Activated CD8-positive, alpha-beta T cell treated with anti-CD3 and anti-CD28 coated beads, Interleukin-2, amount 10 ng/mL, durations not matched to agents 7 days and 5 days (primary cell): ENCODE measurements around the gene GPA33. TPM values are rescaled to one million over a fixed set of nuclear protein-coding genes. Genes with fewer than 3 reads are reported as not detected.
A peak's percentile ranks its signal among the peaks of the same experiment; 100 is the strongest.

Experiments
- ATAC-seq: fragments of 150-1000 bp; cut with Tn5 transposase; one replicate; pipeline ENCODE4 v1.10.0; 2021; ENCODE audit warnings: moderate library complexity
- CTCF ChIA-PET: fragments of 350-600 bp; sonication (Branson Sonifier 250); formaldehyde crosslinking; loops from one replicate; lab custom pipeline; 2021; ENCODE audit warnings: antibody characterized with exemption; lab: Charles Lee
- POLR2A ChIA-PET: fragments of 350-600 bp; sonication (Branson Sonifier 250); formaldehyde crosslinking; loops from one replicate; lab custom pipeline; 2021; ENCODE audit warnings: antibody characterized with exemption; lab: Charles Lee
- DNase-seq: peaks from one replicate; pipeline ENCODE4 v3.0.0-alpha.2; 2020
- H3K27ac Mint-ChIP-seq: one replicate; pipeline ENCODE4 v1.8.0; 2021; ENCODE audit warnings: mild to moderate bottlenecking, mixed read lengths
- H3K27me3 Mint-ChIP-seq: one replicate; pipeline ENCODE4 v1.8.0; 2021; ENCODE audit warnings: low read depth, mixed read lengths
- H3K36me3 Mint-ChIP-seq: one replicate; pipeline ENCODE4 v1.8.0; 2021; ENCODE audit warnings: low read depth, mixed read lengths
- H3K4me1 Mint-ChIP-seq: one replicate; pipeline ENCODE4 v1.8.0; 2021; ENCODE audit warnings: low read depth, mixed read lengths
- H3K4me3 Mint-ChIP-seq: one replicate; pipeline ENCODE4 v1.8.0; 2021; ENCODE audit warnings: mild to moderate bottlenecking, mixed read lengths
- H3K9me3 Mint-ChIP-seq: one replicate; pipeline ENCODE4 v1.8.0; 2022; ENCODE audit warnings: mixed read lengths; ENCODE audit not compliant: insufficient read depth
- total RNA-seq, 2 experiments: library from RNA; stranded (reverse); gene quantifications; one replicate each; pipeline ENCODE4 v1.2.3, GENCODE V29; 2021

GPA33 gene
- total RNA-seq, 2 experiments from 2014 or later: 0.16 to 0.24 TPM

- H3K36me3 Mint-ChIP-seq: no peaks in the 10 kb centered on the region
- no peaks in the 10 kb centered on the region for H3K9me3 Mint-ChIP-seq
- no peaks in the 10 kb centered on the region for H3K4me1 Mint-ChIP-seq
- no peak for DNase-seq
- H3K4me3 Mint-ChIP-seq: no peak overlapping the region
- ChIA-PET POLR2A (no interaction called here), CTCF (interaction anchor here (1.3 to 3.4 kb wide), 4 partner anchors 25 to 174 kb away, joined by 3 to 10 read pairs (median 4); no protein-coding TSS in a partner anchor)
- H3K27me3 Mint-ChIP-seq: peaks cover 10% of the 10 kb centered on the region
- no peak for ATAC-seq
- H3K27ac Mint-ChIP-seq: no peak overlapping the region
These were observed 6.3 kb downstream of the GPA33 start for GRCh38 chr1:167083871-167084270.

DNA sequence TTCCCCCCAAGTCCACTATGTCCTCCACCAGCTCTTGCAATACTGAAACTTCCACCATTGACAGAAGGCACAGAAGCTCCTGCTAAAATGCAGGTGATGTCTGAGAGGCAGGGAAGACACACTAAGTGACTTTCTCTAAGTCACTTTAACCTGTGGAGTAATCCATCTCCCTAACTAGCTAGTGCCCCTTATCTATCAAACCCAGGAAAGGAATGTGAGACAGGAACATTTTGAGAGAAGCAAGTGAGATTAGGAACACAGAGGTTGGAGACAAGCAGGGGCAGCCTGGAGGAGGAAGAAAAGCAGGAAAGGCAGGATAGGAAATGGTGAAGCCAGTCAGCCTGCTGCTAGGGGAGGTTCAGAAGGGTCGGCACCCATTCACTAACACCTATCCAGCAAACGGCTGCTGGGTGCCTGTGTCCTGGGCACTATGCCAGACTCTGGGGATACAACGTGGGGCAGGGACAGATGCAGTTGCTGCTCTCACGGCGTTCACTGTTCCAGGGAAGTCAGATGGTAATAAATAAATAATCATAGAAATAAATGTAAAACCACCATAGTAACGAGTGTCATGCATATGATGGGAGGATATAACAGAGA lies 7.0 kb downstream of the GPA33 start:
- no peak overlapping the region for H3K27ac Mint-ChIP-seq
- CTCF ChIA-PET: interaction anchor here (1.8 to 3.4 kb wide), 2 partner anchors 24 to 25 kb away, joined by 4 to 10 read pairs; no protein-coding TSS in a partner anchor
- H3K4me3 Mint-ChIP-seq: no peak overlapping the region
- H3K4me1 Mint-ChIP-seq: no peaks in the 10 kb centered on the region
- peaks cover 12% of the 10 kb centered on the region for H3K27me3 Mint-ChIP-seq
- ATAC-seq (no peak), DNase-seq (no peak)
- no peaks in the 10 kb centered on the region for H3K36me3 Mint-ChIP-seq
- H3K9me3 Mint-ChIP-seq: no peaks in the 10 kb centered on the region
- POLR2A ChIA-PET: no interaction called here

DNA sequence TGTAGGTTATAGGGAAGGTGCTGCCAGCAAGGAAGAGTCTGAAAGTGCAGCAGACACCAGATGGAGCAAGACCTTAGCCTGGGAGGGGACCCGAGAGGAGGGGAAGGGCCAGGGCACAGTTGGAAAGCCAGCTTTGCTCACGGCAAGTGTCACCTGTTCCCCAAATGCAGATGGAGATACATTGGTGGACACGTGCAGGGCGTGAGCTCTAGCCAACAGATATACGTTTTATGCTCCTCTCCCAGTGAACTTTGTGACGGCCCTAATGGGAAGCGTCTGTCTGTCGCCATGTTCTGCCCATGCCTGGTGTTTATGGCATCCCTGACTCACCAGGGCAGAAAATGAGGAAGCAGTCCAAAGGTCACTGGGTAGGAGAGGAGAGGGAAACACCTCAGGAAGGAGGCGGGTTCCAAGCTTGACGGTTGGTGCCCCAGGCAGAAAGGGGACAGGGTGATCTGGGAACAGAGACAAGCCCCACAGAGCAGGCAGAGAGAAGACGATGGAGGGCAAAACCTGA lies 7.6 kb downstream of the GPA33 start:
- H3K4me1 Mint-ChIP-seq: no peaks in the 10 kb centered on the region
- CTCF ChIA-PET: interaction anchor here (1.8 to 3.4 kb wide), 2 partner anchors 24 to 26 kb away, joined by 4 to 10 read pairs; no protein-coding TSS in a partner anchor

DNA sequence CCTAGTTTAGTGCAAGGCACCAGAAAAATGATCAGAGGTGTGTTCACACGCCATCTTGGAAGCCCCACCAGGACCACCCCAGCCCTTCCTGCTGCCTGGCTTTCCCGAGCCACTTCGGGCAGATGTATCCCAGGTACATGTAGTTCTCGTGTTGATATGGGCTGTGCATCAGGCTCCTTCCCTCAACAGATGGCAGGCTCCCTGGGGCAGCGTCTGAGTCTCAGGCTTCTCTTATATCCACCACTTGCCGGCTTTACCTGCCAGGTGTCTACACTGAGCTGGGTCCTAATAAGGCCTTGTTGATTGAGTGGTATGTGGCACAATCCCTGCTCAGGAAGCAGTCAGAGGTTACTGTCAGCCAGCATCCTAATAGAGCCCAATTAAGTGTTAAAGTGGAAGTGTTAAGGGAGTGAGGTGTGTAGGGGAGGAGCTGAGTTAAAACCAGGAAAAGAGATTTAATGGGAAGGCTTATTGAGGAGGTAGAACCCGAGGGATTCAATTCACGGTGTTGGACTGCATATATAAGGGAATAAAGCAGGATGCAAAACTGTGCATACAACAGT lies 8.5 kb downstream of the GPA33 start:
- no peak for ATAC-seq
- ChIA-PET POLR2A (no interaction called here), CTCF (interaction anchor here (3.7 kb wide), 1 partner anchor 22 kb away, joined by 11 read pairs; no protein-coding TSS in a partner anchor)
- Mint-ChIP-seq H3K27ac (no peak overlapping the region), H3K27me3 (peaks cover 14% of the 10 kb centered on the region), H3K4me1 (peaks cover 5% of the 10 kb centered on the region), H3K36me3 (no peaks in the 10 kb centered on the region), H3K4me3 (no peak overlapping the region), H3K9me3 (no peaks in the 10 kb centered on the region)
- no peak for DNase-seq

More for the DNA sequence above, 7.6 kb downstream of the GPA33 start:
- H3K4me3 Mint-ChIP-seq: no peak overlapping the region
- ATAC-seq (no peak), DNase-seq (no peak)
- peaks cover 14% of the 10 kb centered on the region for H3K27me3 Mint-ChIP-seq
- POLR2A ChIA-PET: no interaction called here
- no peaks in the 10 kb centered on the region for H3K9me3 Mint-ChIP-seq
- no peak overlapping the region for H3K27ac Mint-ChIP-seq
- H3K36me3 Mint-ChIP-seq: no peaks in the 10 kb centered on the region

DNA sequence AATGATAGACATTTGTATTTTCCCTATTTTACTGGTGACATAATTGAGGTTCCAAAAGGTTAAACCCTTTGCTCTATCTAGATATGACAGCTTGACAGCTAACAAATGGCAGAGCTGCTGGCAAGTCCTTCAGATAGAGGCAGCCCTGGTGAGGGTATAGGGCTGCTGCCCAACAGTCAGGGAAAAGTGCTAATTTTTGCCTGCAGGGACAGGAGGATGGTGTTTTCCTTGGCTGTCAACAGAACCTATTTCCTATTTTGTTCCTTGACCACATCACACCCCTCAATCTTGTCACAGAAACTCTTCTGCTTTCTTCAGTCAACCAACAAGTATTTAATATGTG lies 12.3 kb downstream of the GPA33 start:
- Mint-ChIP-seq H3K4me1 (peaks cover 22% of the 10 kb centered on the region), H3K27ac (no peak overlapping the region), H3K36me3 (no peaks in the 10 kb centered on the region), H3K27me3 (peaks cover 21% of the 10 kb centered on the region), H3K4me3 (no peak overlapping the region), H3K9me3 (no peaks in the 10 kb centered on the region)
- ChIA-PET POLR2A (no interaction called here), CTCF (interaction anchor here (2.9 kb wide), 1 partner anchor 46 kb away, joined by 8 read pairs; no protein-coding TSS in a partner anchor)
- DNase-seq (no peak), ATAC-seq (no peak)

DNA sequence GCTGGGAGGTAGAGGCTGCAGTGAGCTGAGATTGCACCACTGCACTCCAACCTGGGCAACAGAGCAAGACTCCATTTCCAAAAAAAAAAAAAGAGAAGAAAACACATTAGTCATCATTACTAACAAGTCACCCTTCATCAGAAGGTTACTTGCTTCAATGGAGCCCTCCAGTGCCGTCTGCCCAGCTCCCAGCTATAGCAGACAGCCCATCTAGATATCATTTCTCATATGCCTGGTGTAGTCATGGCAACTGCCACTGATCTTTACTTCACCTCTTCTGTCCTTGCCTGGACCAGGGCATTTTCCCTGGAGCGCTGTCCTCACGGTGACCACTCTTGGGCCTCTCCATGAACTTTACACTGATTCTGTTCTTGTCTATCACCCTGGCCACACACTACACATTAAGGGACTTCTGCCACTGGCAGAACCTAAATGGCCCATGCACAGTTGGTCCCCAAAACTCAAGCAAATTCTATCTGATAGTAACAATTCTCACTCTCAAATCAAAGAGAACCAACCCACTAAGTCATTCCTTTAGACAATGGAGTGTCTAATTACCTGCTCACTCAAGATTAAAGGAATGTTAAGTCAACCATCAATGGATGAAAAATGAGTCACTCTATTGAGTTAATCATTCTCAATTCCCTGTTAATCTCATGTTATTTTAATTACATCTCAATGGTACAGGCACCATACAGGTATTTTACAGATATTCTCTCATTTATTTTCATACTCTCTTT lies 12.9 kb downstream of the GPA33 start:
- ChIA-PET CTCF (interaction anchor here (1.5 to 2.9 kb wide), 3 partner anchors 18 to 167 kb away, joined by 5 to 8 read pairs (median 6); no protein-coding TSS in a partner anchor), POLR2A (no interaction called here)
- no peak for ATAC-seq
- Mint-ChIP-seq H3K36me3 (no peaks in the 10 kb centered on the region), H3K27ac (no peak overlapping the region), H3K4me3 (no peak overlapping the region), H3K27me3 (peaks cover 21% of the 10 kb centered on the region), H3K4me1 (peaks cover 22% of the 10 kb centered on the region), H3K9me3 (no peaks in the 10 kb centered on the region)
- no peak for DNase-seq

DNA sequence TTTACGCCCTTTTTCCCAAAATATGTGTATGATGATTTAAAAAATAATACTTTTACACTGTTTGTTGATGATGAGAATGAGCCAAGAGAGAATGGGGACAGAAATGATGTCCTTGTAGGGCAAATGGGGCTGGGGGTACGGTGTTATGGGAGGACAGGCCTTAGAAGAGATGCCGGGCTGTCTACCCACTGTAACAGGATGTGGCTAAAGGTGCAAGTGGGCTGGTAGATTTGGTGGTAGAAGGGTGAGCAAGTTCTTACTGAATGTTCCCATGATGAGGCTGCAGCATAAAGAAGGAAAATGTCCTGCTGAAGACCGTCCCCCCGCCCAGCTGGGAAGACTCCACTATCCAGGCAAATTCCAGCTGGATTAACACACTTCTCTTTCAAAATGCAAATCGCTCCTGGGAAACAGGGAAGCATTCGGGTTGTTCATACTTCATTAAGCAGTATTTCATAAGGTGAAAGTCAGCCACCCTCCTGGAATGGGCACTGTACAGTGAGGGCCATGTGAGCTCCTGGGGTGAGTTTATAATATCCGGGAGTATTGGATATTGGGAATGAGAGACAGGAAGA lies 14.0 kb downstream of the GPA33 start:
- peaks cover 20% of the 10 kb centered on the region for H3K27me3 Mint-ChIP-seq
- DNase-seq (peak; percentile 49), ATAC-seq (peak; percentile 55)
- H3K36me3 Mint-ChIP-seq: no peaks in the 10 kb centered on the region
- H3K27ac Mint-ChIP-seq: peak overlapping the region; percentile 12
- POLR2A ChIA-PET: no interaction called here
- no peaks in the 10 kb centered on the region for H3K9me3 Mint-ChIP-seq
- H3K4me3 Mint-ChIP-seq: peak overlapping the region; percentile 24
- peaks cover 22% of the 10 kb centered on the region for H3K4me1 Mint-ChIP-seq
- CTCF ChIA-PET: interaction anchor here (0.7 to 1.6 kb wide), 5 partner anchors 17 to 464 kb away, joined by 3 to 6 read pairs (median 3); no protein-coding TSS in a partner anchor

GRCh38 chr1:167071286-167071685 lies 18.9 kb downstream of the GPA33 start:
- ChIA-PET POLR2A (no interaction called here), CTCF (interaction anchor here (1.1 to 1.2 kb wide), 2 partner anchors 51 to 149 kb away, joined by 3 to 4 read pairs; partner anchors contain the start of gene POU2F1)
- peaks cover 13% of the 10 kb centered on the region for H3K27me3 Mint-ChIP-seq
- ATAC-seq: no peak
- no peaks in the 10 kb centered on the region for H3K9me3 Mint-ChIP-seq
- DNase-seq: no peak
- H3K27ac Mint-ChIP-seq: no peak overlapping the region
- no peak overlapping the region for H3K4me3 Mint-ChIP-seq
- peaks cover 15% of the 10 kb centered on the region for H3K4me1 Mint-ChIP-seq
- H3K36me3 Mint-ChIP-seq: no peaks in the 10 kb centered on the region

- no peak for ATAC-seq
- no peak for DNase-seq
- Mint-ChIP-seq H3K4me3 (no peak overlapping the region), H3K36me3 (no peaks in the 10 kb centered on the region), H3K4me1 (no peaks in the 10 kb centered on the region), H3K27ac (no peak overlapping the region), H3K27me3 (peaks cover 8% of the 10 kb centered on the region), H3K9me3 (no peaks in the 10 kb centered on the region)
- ChIA-PET CTCF (interaction anchor here (0.7 to 1.3 kb wide), 6 partner anchors 9 to 150 kb away, joined by 3 to 11 read pairs (median 3); no protein-coding TSS in a partner anchor), POLR2A (no interaction called here)
These were observed 21.4 kb downstream of the GPA33 start for GRCh38 chr1:167068761-167069160.

DNA sequence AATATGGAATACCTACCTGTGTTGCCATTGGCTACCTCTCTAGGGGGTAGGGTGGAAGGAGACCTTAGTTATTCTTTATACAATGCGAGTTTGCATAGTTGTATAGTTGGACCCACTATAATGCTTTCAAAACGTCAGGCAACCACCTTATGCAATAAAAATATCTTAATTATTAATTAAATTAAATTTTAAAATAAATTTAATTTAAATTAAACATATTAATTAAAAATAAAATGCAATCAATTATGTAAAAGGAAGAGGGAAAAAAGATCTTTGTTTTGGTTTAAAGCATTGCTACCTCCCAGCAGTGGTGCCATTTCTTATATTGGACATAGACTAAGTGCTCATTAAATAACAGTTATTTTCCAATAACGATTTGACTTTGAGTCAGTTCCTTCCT lies 22.3 kb downstream of the GPA33 start:
- POLR2A ChIA-PET: no interaction called here
- ATAC-seq (no peak), DNase-seq (no peak)
- Mint-ChIP-seq H3K9me3 (no peaks in the 10 kb centered on the region), H3K27me3 (peaks cover 8% of the 10 kb centered on the region), H3K27ac (no peak overlapping the region), H3K4me3 (no peak overlapping the region), H3K4me1 (no peaks in the 10 kb centered on the region), H3K36me3 (no peaks in the 10 kb centered on the region)
- CTCF ChIA-PET: interaction anchor here (1.1 kb wide), 1 partner anchor 151 kb away, joined by 3 read pairs; no protein-coding TSS in a partner anchor
